Activated CD8-positive, alpha-beta T cell treated with anti-CD3 and anti-CD28 coated beads for 36 hours (primary cell): ENCODE results near the gene TNPO2. TPM values are rescaled to one million over a fixed set of nuclear protein-coding genes. Genes with fewer than 3 reads are reported as not detected.
"Not testable (repeated sequence)": the region's sequence is repeated elsewhere in the genome, so short reads cannot be mapped to it uniquely, and the experiment has no call there.

Experiments
- ATAC-seq: fragments of 200-7000 bp; cut with Tn5 transposase; one replicate; pipeline ENCODE4 v1.10.0; 2021; ENCODE audit warnings: mild to moderate bottlenecking, moderate library complexity
- CTCF ChIA-PET: fragments of 350-600 bp; sonication (Branson Sonifier 250); formaldehyde crosslinking; loops from one replicate; lab custom pipeline; 2021; ENCODE audit warnings: antibody characterized with exemption; lab: Charles Lee
- POLR2A ChIA-PET: fragments of 350-600 bp; sonication (Branson Sonifier 250); formaldehyde crosslinking; loops from one replicate; lab custom pipeline; 2021; ENCODE audit warnings: antibody characterized with exemption; lab: Charles Lee
- DNase-seq: peaks from one replicate; pipeline ENCODE4 v3.0.0-alpha.2; 2020
- H3K27ac Mint-ChIP-seq: one replicate; pipeline ENCODE4 v1.8.0; 2021; ENCODE audit warnings: mild to moderate bottlenecking, mixed read lengths
- H3K27me3 Mint-ChIP-seq: one replicate; pipeline ENCODE4 v1.8.0; 2021; ENCODE audit warnings: mixed read lengths
- H3K36me3 Mint-ChIP-seq: one replicate; pipeline ENCODE4 v1.8.0; 2021; ENCODE audit warnings: low read depth, mixed read lengths
- H3K4me1 Mint-ChIP-seq: one replicate; pipeline ENCODE4 v1.8.0; 2021; ENCODE audit warnings: low read depth, mixed read lengths
- H3K4me3 Mint-ChIP-seq: one replicate; pipeline ENCODE4 v1.8.0; 2021; ENCODE audit warnings: mild to moderate bottlenecking, moderate library complexity, mixed read lengths
- H3K9me3 Mint-ChIP-seq: one replicate; pipeline ENCODE4 v1.8.0; 2021; ENCODE audit warnings: mixed read lengths
- intact Hi-C: fragments of 100-400 bp; cut with micrococcal nuclease; formaldehyde crosslinking; loops from one replicate; pipeline ENCODE4 v1.10.0; 2022
- total RNA-seq, 2 experiments: library from RNA; stranded (reverse); gene quantifications; one replicate each; pipeline ENCODE4 v1.2.3, GENCODE V29; 2021
- TF ChIP-seq, protein P1 (sequence below): fragments of 200-600 bp; IDR thresholded peaks from one replicate; pipeline ENCODE4 v1.8.0; 2022; ENCODE audit warnings: antibody characterized with exemption, mild to moderate bottlenecking

Gene TNPO2
- total RNA-seq, 2 experiments from 2014 or later, result 90.7 to 94.5 TPM

DNA sequence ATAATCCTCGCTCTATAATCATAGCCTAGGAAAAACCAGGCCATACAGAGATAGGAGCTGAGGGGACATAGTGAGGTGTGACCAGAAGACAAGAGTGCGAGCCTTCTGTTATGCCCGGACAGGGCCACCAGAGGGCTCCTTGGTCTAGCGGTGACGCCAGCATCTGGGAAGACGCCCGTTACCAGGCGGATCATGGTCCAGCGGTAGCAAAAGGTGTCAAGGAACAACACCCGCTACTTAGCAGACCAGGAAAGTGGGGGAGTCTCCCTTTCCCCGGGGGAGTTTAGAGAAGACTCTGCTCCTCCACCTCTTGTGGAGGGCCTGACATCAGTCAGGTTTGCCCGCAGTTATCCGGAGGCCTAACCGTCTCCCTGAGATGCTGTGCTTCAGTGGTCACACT, 11.7 kb downstream of the TNPO2 start:
- H3K4me3 Mint-ChIP-seq, H3K9me3 Mint-ChIP-seq, H3K27me3 Mint-ChIP-seq, H3K4me1 Mint-ChIP-seq, intact Hi-C loops, ATAC-seq, H3K27ac Mint-ChIP-seq, DNase-seq, CTCF ChIA-PET: not testable (repeated sequence)
- POLR2A ChIA-PET, result interaction anchor here (1.1 kb wide), 1 partner anchor 9 kb away, joined by 4 read pairs; no protein-coding TSS in a partner anchor
- TF ChIP-seq, protein P1, sequence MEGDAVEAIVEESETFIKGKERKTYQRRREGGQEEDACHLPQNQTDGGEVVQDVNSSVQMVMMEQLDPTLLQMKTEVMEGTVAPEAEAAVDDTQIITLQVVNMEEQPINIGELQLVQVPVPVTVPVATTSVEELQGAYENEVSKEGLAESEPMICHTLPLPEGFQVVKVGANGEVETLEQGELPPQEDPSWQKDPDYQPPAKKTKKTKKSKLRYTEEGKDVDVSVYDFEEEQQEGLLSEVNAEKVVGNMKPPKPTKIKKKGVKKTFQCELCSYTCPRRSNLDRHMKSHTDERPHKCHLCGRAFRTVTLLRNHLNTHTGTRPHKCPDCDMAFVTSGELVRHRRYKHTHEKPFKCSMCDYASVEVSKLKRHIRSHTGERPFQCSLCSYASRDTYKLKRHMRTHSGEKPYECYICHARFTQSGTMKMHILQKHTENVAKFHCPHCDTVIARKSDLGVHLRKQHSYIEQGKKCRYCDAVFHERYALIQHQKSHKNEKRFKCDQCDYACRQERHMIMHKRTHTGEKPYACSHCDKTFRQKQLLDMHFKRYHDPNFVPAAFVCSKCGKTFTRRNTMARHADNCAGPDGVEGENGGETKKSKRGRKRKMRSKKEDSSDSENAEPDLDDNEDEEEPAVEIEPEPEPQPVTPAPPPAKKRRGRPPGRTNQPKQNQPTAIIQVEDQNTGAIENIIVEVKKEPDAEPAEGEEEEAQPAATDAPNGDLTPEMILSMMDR, result peak; percentile 29
- H3K36me3 Mint-ChIP-seq, result peaks cover 45% of the 10 kb centered on the region

DNA sequence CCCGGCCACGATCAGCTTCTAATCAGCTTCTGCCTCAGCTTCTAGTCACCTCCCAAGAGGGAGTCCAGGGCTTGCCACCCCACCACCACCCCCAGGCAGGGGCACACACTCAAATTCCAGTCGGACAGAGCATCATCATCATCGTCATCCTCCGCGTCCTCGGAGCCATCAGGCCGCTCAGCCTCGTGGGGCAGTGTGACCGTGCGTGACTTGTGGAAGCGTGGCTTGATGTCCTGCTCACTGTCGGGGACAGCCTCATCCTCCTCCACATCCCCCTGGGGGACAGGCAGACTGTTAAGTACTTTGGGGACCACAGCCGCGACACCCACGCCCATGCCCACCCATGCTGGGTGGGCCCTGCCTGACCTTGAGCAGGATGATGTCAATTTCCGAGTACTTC, 12.5 kb downstream of the TNPO2 start:
- DNase-seq, result no peak
- no peaks in the 10 kb centered on the region for H3K27me3 Mint-ChIP-seq
- no peak for ATAC-seq
- H3K27ac Mint-ChIP-seq, result no peak overlapping the region
- intact Hi-C loops, result no loop called here
- H3K4me3 Mint-ChIP-seq, result no peak overlapping the region
- TF ChIP-seq, protein P1, result no peak
- peaks cover 47% of the 10 kb centered on the region for H3K36me3 Mint-ChIP-seq
- CTCF ChIA-PET, result interaction anchor here (1.3 kb wide), 1 partner anchor 85 kb away, joined by 4 read pairs; no protein-coding TSS in a partner anchor
- no peaks in the 10 kb centered on the region for H3K9me3 Mint-ChIP-seq
- no peaks in the 10 kb centered on the region for H3K4me1 Mint-ChIP-seq
- POLR2A ChIA-PET, result interaction anchor here (0.6 to 3.5 kb wide), 3 partner anchors 11 to 23 kb away, joined by 3 to 23 read pairs (median 3); partner anchors contain the start of genes TNPO2 and TRIR

DNA sequence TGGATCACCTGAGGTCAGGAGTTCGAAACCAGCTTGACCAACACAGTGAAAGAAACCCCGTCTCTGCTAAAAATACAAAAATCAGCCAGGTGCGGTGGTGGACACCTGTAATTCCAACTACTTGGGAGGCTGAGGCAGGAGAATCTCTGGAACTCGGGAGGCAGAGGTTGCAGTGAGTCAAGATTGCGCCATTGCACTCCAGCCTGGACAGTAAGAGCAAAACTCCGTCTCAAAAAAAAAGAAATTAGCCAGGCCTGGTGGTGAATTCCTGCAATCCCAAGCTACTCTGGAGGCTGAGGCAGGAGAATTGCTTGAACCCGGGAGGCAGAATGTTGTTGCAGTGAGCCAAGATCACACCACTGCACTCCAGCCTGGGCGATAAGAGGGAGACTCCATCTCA, 15.1 kb downstream of the TNPO2 start:
- Mint-ChIP-seq H3K27ac (no peak overlapping the region), H3K27me3 (no peaks in the 10 kb centered on the region), H3K4me3 (no peak overlapping the region), H3K4me1 (no peaks in the 10 kb centered on the region), H3K9me3 (no peaks in the 10 kb centered on the region), H3K36me3 (peaks cover 51% of the 10 kb centered on the region)
- no peak for ATAC-seq
- intact Hi-C loops, result no loop called here
- TF ChIP-seq, protein P1, result no peak
- ChIA-PET POLR2A (interaction anchor here (1.7 to 3.5 kb wide), 2 partner anchors 12 to 14 kb away, joined by 6 to 23 read pairs; partner anchors contain the start of genes FBXW9 and TNPO2), CTCF (interaction anchor here (1.0 to 1.3 kb wide), 2 partner anchors 49 to 52 kb away, joined by 3 to 4 read pairs; no protein-coding TSS in a partner anchor)
- DNase-seq, result no peak

DNA sequence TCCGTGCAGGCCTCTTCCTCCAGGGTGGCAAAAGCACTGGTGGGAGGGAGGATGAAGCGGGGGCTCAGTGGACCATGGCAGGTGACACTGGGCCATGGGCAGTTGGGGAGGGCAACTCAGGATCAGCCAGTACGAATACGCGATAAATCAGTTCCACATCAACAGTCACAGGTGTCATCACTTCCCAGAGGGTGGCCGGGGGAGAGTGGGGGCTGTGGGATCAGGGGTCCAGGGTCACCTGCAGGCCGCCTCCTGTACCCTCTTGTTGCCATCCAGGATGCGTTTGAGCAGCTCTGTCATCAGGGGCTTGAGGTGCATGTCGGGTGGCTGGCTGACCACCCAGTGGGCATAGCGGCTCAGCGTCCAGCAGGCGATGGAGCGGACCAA, 17.4 kb downstream of the TNPO2 start:
- peaks cover 56% of the 10 kb centered on the region for H3K36me3 Mint-ChIP-seq
- intact Hi-C loops, result no loop called here
- ATAC-seq (no peak), DNase-seq (no peak)
- TF ChIP-seq, protein P1, result no peak
- H3K27me3 Mint-ChIP-seq, result no peaks in the 10 kb centered on the region
- H3K27ac Mint-ChIP-seq, result no peak overlapping the region
- POLR2A ChIA-PET, result interaction anchor here (1.5 to 2.2 kb wide), 4 partner anchors 10 to 27 kb away, joined by 3 to 15 read pairs (median 4); partner anchors contain the start of gene FBXW9
- H3K9me3 Mint-ChIP-seq, result no peaks in the 10 kb centered on the region
- H3K4me3 Mint-ChIP-seq, result no peak overlapping the region
- CTCF ChIA-PET, result interaction anchor here (1.1 kb wide), 1 partner anchor 89 kb away, joined by 3 read pairs; no protein-coding TSS in a partner anchor
- H3K4me1 Mint-ChIP-seq, result no peaks in the 10 kb centered on the region

DNA sequence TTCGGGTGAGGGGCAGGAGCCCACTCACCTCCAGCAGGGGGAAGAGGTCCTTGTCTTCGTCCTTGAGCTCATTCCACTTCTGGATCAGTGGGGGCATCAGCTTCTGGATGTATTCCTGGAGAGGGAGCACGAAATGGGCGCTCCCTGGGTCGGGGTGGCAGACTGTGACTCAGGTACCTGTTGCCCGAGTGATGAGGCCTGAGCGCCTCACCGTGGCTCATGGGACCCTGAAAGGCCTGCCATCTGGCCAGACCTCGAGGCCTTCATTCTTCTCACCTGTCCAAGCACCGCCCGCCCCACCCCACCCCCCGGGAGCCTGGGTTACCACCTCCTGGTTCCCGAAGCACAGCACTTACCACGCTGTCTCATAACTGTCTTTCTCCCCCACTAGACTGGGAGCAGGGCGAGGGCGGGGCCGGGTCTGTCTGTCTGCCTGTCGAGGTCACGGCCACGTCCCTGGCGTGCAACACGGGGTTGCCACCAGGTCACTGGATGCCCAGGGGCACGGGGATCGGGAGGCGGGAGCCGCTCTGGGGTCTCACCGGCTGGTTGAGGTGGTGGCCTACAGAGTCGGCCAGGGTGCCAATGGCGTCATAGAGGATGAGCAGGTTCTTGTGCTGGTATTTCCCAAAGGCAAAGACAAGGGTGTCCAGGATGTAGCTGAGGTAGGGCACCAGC, 17.9 kb downstream of the TNPO2 start:
- Mint-ChIP-seq H3K27me3 (no peaks in the 10 kb centered on the region), H3K27ac (no peak overlapping the region), H3K4me3 (no peak overlapping the region), H3K4me1 (no peaks in the 10 kb centered on the region), H3K9me3 (no peaks in the 10 kb centered on the region), H3K36me3 (peaks cover 57% of the 10 kb centered on the region)
- intact Hi-C loops, result no loop called here
- ATAC-seq (no peak), DNase-seq (no peak)
- CTCF ChIA-PET, result interaction anchor here (1.1 kb wide), 1 partner anchor 90 kb away, joined by 3 read pairs; no protein-coding TSS in a partner anchor
- TF ChIP-seq, protein P1, result no peak
- POLR2A ChIA-PET, result interaction anchor here (1.0 to 2.2 kb wide), 5 partner anchors 9 to 26 kb away, joined by 3 to 15 read pairs (median 3); partner anchors contain the start of gene FBXW9
